MM.1S (cell line): Measurements from ENCODE around the gene KIAA1217.

Experiments used
- DNase-seq: peaks from one replicate; pipeline ENCODE4 v3.0.0-alpha.2; 2015
- H2AFZ ChIP-seq: fragments of 300-600 bp; sonication (generic); 2 replicates; pipeline ENCODE4 v1.6.0; 2016; ENCODE audit warnings: antibody characterized with exemption, low read length
- H3F3A ChIP-seq: fragments of 300-600 bp; sonication (generic); 2 replicates; pipeline ENCODE4 v1.6.1; 2016; ENCODE audit warnings: mild to moderate bottlenecking, antibody characterized with exemption, low read length, moderate library complexity, mixed read lengths; ENCODE audit not compliant: insufficient read depth
- H3K27ac ChIP-seq: fragments of 300-600 bp; sonication (generic); 2 replicates; pipeline ENCODE4 v1.5.1; 2016; ENCODE audit warnings: mild to moderate bottlenecking, low read length
- H3K27me3 ChIP-seq: fragments of 300-600 bp; sonication (generic); replicated peaks from 2 replicates; pipeline ENCODE4 v1.6.0; 2016; ENCODE audit warnings: low read length; ENCODE audit not compliant: insufficient read depth
- H3K36me3 ChIP-seq: fragments of 300-600 bp; sonication (generic); replicated peaks from 2 replicates; pipeline ENCODE4 v1.6.1; 2016; ENCODE audit warnings: mild to moderate bottlenecking, low read length, mixed read lengths; ENCODE audit not compliant: insufficient read depth
- H3K4me1 ChIP-seq: fragments of 300-600 bp; sonication (generic); 2 replicates; pipeline ENCODE4 v1.6.1; 2016; ENCODE audit warnings: low read length, mixed read lengths
- H3K4me2 ChIP-seq: fragments of 300-600 bp; sonication (generic); 2 replicates; pipeline ENCODE4 v1.6.0; 2016; ENCODE audit warnings: low read depth, low read length
- H3K4me3 ChIP-seq: fragments of 300-600 bp; sonication (generic); 2 replicates; pipeline ENCODE4 v1.5.1; 2016; ENCODE audit warnings: low read length, mixed read lengths
- H3K79me2 ChIP-seq: fragments of 300-600 bp; sonication (generic); 2 replicates; pipeline ENCODE4 v1.6.1; 2016; ENCODE audit warnings: mixed run types, low read length, mixed read lengths
- H3K9ac ChIP-seq: fragments of 300-600 bp; sonication (generic); 2 replicates; pipeline ENCODE4 v1.6.1; 2016; ENCODE audit warnings: low read length, mixed read lengths
- H3K9me2 ChIP-seq: fragments of 300-600 bp; sonication (generic); replicated peaks from 2 replicates; pipeline ENCODE4 v1.6.1; 2016; ENCODE audit warnings: mild to moderate bottlenecking, low read length, mixed read lengths; ENCODE audit not compliant: insufficient read depth
- H3K9me3 ChIP-seq: fragments of 300-600 bp; sonication (generic); replicated peaks from 2 replicates; pipeline ENCODE4 v1.6.1; 2016; ENCODE audit warnings: mild to moderate bottlenecking, low read length, mixed read lengths; ENCODE audit not compliant: insufficient read depth
- H4K20me1 ChIP-seq: fragments of 300-600 bp; sonication (generic); 2 replicates; pipeline ENCODE4 v1.6.1; 2016; ENCODE audit warnings: mild to moderate bottlenecking, low read length, moderate library complexity, mixed read lengths; ENCODE audit not compliant: insufficient read depth
- CTCF ChIP-seq: fragments of 300-600 bp; sonication (generic); IDR thresholded peaks from 2 replicates; pipeline ENCODE4 v1.5.1; 2016; ENCODE audit warnings: antibody characterized with exemption, low read length, mixed read lengths
- EZH2 ChIP-seq: fragments of 300-600 bp; sonication (generic); optimal IDR thresholded peaks from 2 replicates; pipeline ENCODE3; 2017; ENCODE audit warnings: low read depth, mild to moderate bottlenecking, antibody characterized with exemption, low read length, mixed read lengths
- EZH2phosphoT487 ChIP-seq: fragments of 300-600 bp; sonication (generic); IDR thresholded peaks from 2 replicates; pipeline ENCODE4 v1.6.1; 2018; ENCODE audit warnings: antibody characterized with exemption, low read length

KIAA1217 gene

GRCh38 chr10:24518981-24519597, 310.2 kb downstream of the KIAA1217 start:
- DNase-seq, result no peak
- Histone ChIP-seq H2AFZ (no peak overlapping the region), H3K27ac (no peak overlapping the region), H3K79me2 (no peaks in the 10 kb centered on the region), H3F3A (no peaks in the 10 kb centered on the region), H3K4me1 (no peaks in the 10 kb centered on the region), H3K4me3 (no peak overlapping the region), H3K4me2 (no peak overlapping the region), H4K20me1 (no peaks in the 10 kb centered on the region), H3K36me3 (no peaks in the 10 kb centered on the region), H3K9me2 (no peaks in the 10 kb centered on the region), H3K9ac (no peak overlapping the region), H3K27me3 (no peaks in the 10 kb centered on the region), H3K9me3 (no peaks in the 10 kb centered on the region)
- TF ChIP-seq EZH2 (no peak), EZH2phosphoT487 (no peak), CTCF (peak; percentile 74)

GRCh38 chr10:24519950-24520349, 311.0 kb downstream of the KIAA1217 start:
- Histone ChIP-seq H3K9ac (no peak overlapping the region), H3K27me3 (no peaks in the 10 kb centered on the region), H3K36me3 (no peaks in the 10 kb centered on the region), H3K4me2 (no peak overlapping the region), H2AFZ (no peak overlapping the region), H3F3A (no peaks in the 10 kb centered on the region), H3K4me3 (no peak overlapping the region), H3K4me1 (no peaks in the 10 kb centered on the region), H4K20me1 (no peaks in the 10 kb centered on the region), H3K79me2 (no peaks in the 10 kb centered on the region), H3K27ac (no peak overlapping the region), H3K9me3 (no peaks in the 10 kb centered on the region), H3K9me2 (no peaks in the 10 kb centered on the region)
- no peak for DNase-seq
- TF ChIP-seq EZH2phosphoT487, result no peak
- no peak for TF ChIP-seq EZH2
- TF ChIP-seq CTCF, result no peak

GRCh38 chr10:24524314-24524713, 315.4 kb downstream of the KIAA1217 start:
- Histone ChIP-seq H3K36me3 (no peaks in the 10 kb centered on the region), H3K79me2 (no peaks in the 10 kb centered on the region), H3K4me3 (no peak overlapping the region), H2AFZ (no peak overlapping the region), H3K4me2 (no peak overlapping the region), H3K9ac (no peak overlapping the region), H3K27ac (no peak overlapping the region), H3K9me2 (no peaks in the 10 kb centered on the region), H3K9me3 (no peaks in the 10 kb centered on the region), H3K27me3 (no peaks in the 10 kb centered on the region), H3F3A (no peaks in the 10 kb centered on the region), H4K20me1 (no peaks in the 10 kb centered on the region), H3K4me1 (no peaks in the 10 kb centered on the region)
- no peak for TF ChIP-seq EZH2phosphoT487
- no peak for TF ChIP-seq CTCF
- TF ChIP-seq EZH2, result no peak
- no peak for DNase-seq
